ENCODE results near the gene BCL11B.

Gene BCL11B

DNA sequence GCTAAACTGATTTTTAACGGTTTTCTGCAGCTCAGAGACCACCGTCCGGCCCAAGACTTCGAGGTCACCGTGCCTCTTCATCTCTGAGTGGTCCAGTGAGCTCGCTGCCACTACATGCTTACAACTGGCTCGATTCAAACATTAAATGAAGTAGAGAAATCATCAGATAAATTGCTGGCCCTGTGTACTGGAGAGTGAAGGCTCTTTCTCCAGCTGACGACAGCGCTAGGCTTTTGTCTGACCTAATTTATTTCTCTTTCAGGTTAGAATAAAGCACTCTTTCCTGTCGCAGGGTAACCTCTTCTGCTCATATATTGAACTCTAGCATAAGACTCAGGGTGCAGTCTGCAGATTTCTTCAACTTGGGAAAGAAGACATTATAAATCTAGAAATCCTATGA is 6.4 kb downstream of the BCL11B start:
- no peak for DNase-seq (ENCODE audit: low spot score)
- no peak overlapping the region for H3K27ac ChIP-seq
- POLR2A ChIA-PET (ENCODE audit: low non-redundant PET): no interaction called here
- TF ChIP-seq, protein P1, sequence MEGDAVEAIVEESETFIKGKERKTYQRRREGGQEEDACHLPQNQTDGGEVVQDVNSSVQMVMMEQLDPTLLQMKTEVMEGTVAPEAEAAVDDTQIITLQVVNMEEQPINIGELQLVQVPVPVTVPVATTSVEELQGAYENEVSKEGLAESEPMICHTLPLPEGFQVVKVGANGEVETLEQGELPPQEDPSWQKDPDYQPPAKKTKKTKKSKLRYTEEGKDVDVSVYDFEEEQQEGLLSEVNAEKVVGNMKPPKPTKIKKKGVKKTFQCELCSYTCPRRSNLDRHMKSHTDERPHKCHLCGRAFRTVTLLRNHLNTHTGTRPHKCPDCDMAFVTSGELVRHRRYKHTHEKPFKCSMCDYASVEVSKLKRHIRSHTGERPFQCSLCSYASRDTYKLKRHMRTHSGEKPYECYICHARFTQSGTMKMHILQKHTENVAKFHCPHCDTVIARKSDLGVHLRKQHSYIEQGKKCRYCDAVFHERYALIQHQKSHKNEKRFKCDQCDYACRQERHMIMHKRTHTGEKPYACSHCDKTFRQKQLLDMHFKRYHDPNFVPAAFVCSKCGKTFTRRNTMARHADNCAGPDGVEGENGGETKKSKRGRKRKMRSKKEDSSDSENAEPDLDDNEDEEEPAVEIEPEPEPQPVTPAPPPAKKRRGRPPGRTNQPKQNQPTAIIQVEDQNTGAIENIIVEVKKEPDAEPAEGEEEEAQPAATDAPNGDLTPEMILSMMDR (conservative IDR thresholded peaks at IDR 0.05; ENCODE audit: low read depth): no peak
- CTCF ChIA-PET: interaction anchor here (0.8 to 1.5 kb wide), 2 partner anchors 1128 to 1287 kb away, joined by 3 to 5 read pairs; no protein-coding TSS in a partner anchor

DNA sequence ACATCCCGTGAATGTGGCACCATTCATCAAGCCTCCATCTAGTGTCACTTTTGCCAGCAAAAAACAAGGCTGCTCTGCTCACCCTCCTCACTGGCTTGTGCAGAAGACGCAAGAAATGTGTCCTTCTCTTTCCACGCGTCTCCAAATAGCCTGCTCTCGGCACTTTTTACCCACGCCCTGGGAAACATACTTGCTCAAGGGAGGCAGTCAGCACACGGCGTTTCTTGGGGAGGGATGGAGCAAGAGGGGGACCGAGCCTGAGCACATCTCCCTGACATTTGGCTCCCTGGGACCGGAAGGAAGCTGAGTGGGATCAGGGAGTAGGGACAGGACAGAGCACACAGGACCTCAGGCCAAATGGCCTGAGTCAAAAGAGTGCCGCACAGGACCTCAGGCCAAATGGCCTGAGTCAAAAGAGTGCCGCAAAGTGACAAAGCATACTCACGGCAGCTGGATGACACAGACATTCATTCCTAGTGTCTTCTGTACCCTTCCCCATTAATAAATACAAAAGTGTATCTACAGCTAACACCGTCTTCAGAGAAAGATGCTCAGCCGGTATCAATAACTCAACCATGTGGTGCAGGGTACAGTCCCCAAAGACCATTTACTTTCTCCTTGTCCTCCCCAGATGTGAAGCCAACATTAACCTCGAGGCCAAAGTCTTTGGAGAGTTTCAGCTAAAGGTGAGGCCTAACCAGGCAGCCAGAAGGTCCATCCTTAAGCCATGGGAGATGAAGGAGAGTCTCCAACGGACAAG is 7.1 kb downstream of the BCL11B start:
- no peak overlapping the region for H3K27ac ChIP-seq
- TF ChIP-seq, protein P1 (conservative IDR thresholded peaks at IDR 0.05; ENCODE audit: low read depth): no peak
- ChIA-PET CTCF (interaction anchor here (0.6 kb wide), 1 partner anchor 861 kb away, joined by 4 read pairs; no protein-coding TSS in a partner anchor), POLR2A (ENCODE audit: low non-redundant PET) (no interaction called here)
- DNase-seq (ENCODE audit: low spot score): no peak

DNA sequence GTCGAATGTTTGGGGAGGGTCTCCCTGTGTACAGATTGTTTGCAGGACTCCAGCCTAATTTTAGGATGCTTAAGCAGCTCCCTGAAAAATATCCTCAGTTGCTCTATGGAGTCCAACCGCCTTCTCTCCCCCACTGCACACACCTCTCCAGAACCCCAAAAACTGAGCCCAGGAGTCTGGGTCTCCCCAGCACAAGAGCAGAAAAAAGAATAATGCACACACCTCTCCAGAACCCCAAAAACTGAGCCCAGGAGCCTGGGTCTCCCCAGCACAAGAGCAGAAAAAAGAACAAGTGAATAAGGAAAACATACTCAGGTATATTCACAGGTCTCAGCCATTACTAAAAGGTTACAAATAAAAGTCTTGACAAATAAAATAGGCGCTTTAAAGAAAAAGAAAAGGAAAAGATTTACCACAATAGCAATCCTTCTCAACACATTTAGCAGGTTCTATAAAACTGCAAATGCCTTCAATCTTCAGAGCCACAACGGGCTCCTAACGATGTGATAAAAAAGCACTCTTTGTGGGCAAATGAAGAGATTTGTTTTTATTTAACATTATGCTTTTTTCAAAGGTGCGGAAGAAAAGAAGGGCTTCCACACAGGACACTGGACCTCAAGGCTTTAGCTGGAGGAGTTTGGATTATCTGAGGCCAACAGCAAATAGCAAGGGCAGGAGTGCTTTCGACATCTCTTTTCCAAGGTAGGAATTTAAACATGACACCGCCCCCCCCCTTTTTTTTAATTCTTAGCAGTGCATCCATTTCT is 8.2 kb downstream of the BCL11B start:
- DNase-seq (ENCODE audit: low spot score): no peak
- ChIA-PET CTCF (interaction anchor here (0.6 kb wide), 1 partner anchor 56 kb away, joined by 3 read pairs; no protein-coding TSS in a partner anchor), POLR2A (ENCODE audit: low non-redundant PET) (no interaction called here)
- H3K27ac ChIP-seq: no peak overlapping the region
- TF ChIP-seq, protein P1 (conservative IDR thresholded peaks at IDR 0.05; ENCODE audit: low read depth): no peak

DNA sequence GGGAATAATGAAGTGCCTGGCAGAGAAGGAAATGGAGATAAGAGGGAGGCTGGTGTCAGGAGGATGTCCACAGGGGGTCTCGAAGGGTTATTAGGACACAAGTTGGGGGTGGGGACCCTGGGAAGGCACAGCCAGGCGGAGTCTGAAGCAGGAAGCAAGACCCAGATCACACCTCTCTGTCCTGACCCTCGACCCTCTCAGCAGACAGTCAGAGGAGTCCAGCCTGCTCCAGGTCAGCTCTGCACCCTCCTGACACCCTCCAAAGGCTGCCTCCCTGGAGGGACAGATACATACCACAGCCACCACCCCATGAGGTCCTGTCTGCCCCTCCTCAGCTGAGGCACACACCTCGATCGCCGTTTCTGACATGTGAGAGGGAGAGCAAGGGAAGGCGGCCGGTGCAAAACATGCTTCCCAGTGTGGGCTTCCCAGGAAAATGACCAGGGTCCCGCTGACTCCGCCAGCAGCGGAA is 9.0 kb downstream of the BCL11B start:
- ChIA-PET POLR2A (ENCODE audit: low non-redundant PET) (no interaction called here), CTCF (no interaction called here)
- no peak for DNase-seq (ENCODE audit: low spot score)
- H3K27ac ChIP-seq: no peak overlapping the region
- TF ChIP-seq, protein P1 (conservative IDR thresholded peaks at IDR 0.05; ENCODE audit: low read depth): no peak

DNA sequence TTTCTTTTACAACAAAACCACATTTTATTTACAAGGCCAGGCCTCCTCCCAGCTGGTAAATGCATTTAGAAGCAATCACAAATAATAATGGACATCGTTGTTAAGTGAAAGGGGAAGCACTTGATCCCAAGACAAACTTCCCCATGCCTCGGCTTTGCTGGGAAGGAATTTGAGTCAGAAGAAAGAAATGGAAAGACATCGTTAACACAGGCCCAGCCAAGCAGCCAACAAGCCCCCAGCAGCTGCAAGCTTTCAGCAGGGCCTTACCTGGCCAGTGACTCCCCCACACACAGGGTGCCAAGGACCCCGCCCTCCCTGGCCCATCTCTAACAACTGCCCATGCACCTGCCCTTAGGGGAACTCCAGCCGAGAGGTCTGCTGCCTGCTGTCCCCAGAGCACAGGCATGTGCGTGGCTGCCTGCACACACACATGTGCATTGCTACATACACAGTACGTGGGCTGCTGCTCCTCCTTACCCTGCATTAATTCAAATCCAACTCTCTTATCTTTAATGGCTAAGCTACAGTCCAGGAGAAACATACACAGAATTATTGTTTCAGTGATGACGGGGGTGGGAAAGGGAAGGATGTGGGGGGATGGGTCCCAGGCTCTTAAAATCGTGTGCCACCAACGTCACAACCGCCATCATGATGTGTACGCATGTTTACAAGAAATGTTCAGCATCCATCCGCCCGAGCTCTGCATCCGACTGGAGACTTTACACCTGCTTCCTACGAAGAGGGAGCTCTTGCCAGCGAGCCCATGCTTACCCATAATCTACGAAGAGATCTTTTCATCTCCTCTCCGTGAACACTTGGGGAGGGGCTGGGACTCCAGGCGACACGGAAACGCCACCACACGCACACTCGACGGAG is 9.8 kb downstream of the BCL11B start:
- no peak for DNase-seq (ENCODE audit: low spot score)
- CTCF ChIA-PET: interaction anchor here (0.6 to 0.9 kb wide), 2 partner anchors 12 to 154 kb away, joined by 3 to 4 read pairs; no protein-coding TSS in a partner anchor
- peak overlapping the region; percentile 30; the same call in 1 of the 2 replicates for H3K27ac ChIP-seq

More for the DNA sequence above, 9.8 kb downstream of the BCL11B start:
- POLR2A ChIA-PET (ENCODE audit: low non-redundant PET): no interaction called here
- TF ChIP-seq, protein P1 (conservative IDR thresholded peaks at IDR 0.05; ENCODE audit: low read depth): no peak
